GM18951 (cell line): Measurements from ENCODE around the gene IFIT2.
"Not testable (repeated sequence)": the region's sequence is repeated elsewhere in the genome, so short reads cannot be mapped to it uniquely, and the experiment has no call there.

ENCODE experiments used
- POLR2A ChIP-seq: IDR thresholded peaks from 4 replicates; pipeline ENCODE4 v1.6.1; 2011; ENCODE audit warnings: mild to moderate bottlenecking; ENCODE audit not compliant: insufficient read length, insufficient read depth; ENCODE audit errors: extremely low read depth
- in situ Hi-C: fragments of 300-500 bp; cut with MboI; formaldehyde crosslinking; loops from one replicate; pipeline ENCODE4 v1.12.0; 2022; ENCODE audit warnings: low sequenced_read_pairs, mixed read lengths, inconsistent platforms; ENCODE audit not compliant: unreplicated experiment

The IFIT2 gene

GRCh38 chr10:89308736-89309135, 6.9 kb downstream of the IFIT2 start:
- no peak for TF ChIP-seq POLR2A
- in situ Hi-C loops, result no loop called here

DNA sequence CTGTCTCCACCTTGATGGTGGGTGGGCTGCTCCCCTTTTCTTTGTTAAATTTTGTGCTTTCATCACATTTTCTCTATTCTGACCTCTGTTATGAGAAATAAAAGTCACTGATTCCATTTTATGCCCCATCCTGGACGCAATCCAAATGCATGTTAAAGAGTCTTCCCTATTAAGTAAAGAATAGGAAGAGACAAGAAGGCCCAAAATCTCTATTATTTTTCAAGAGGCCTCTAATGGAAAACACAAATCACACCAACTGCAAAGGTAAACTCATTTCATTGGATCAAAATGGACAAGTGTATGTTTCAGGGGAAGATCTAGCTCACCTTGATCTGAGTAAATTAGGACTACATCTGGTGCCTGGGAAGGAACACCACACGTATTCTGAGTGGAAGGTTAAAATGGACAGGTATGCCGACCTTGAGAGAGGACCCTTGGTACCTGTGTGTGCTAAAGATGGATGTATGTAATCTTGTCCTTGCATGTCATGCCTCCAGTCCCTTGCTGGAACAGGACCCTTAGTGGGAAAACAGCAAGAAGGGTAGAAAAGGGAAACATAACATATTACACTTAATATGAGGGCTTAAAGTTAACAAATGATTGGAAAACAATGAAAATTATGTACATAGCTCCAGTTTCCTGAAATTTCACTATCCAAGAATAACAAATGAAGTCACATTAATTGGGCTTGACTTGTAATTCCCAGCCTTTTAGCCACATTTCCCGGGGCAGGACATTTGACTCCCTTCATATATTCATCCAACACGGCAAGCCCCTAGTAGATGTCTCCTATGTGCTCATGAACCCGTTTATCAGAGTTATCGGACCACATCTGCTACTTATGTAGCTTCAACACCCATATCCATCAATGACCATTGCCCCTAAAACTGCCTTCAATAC, 7.6 kb downstream of the IFIT2 start:
- in situ Hi-C loops, result no loop called here
- TF ChIP-seq POLR2A, result no peak

DNA sequence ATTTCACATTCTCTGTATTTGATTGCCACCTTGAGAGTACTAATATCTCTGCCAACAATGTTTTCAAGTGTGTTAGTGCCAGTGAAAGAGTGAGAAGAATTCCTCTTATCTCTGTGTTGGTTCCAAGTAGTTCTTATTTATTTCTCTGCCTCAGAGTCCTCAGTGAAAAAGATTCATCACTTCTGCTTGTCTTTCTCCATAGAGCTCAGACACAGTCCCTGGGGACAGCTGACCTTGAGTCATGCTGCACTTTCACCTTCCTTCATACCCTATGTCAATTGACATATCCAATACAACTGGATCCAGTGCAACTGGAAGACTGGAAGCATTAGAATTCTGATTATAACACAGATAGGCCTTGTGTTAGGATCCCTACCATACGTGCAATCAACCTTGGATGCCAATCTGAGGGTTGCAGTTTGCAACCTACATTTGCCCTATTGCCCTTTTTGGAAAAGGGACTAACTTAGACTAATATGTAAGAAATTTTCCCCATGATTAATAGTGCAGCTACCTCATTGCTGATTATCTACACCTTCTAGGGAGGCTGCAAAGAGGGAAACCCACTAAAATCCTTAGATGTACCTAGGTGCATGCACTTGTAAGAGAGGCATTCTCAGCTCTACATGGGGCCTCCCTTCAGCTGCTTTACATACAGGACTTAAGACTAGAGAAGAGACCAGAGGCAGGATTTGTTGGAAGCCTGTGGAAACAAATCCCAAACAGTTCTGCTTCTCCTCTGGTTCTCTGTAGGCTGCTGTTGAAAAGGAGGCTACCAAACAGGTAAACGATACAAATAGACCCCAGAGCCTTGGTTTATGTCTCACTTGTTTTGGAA, 8.4 kb downstream of the IFIT2 start:
- in situ Hi-C loops, result no loop called here
- no peak for TF ChIP-seq POLR2A

GRCh38 chr10:89312973-89313372, 11.1 kb downstream of the IFIT2 start:
- no peak for TF ChIP-seq POLR2A
- in situ Hi-C loops, result no loop called here

DNA sequence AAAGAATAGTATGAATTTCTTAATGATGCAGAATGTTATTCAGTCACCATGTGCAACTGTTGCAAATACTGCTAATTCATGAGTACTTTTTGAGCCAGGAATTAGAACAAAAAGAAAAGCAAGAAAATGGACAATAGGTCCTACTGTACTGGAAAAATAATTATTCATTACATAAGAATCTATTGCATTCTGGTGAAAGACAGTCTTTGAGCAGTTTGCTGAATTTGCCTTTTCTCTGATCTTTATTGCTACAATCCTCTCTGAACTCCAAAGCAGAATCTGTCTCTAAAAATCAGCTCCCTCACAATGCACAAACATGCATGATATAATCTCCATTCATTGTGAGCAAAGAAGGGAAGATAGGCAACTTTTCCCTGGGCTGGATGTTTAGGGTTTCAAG, 12.8 kb downstream of the IFIT2 start:
- no peak for TF ChIP-seq POLR2A
- in situ Hi-C loops, result no loop called here

DNA sequence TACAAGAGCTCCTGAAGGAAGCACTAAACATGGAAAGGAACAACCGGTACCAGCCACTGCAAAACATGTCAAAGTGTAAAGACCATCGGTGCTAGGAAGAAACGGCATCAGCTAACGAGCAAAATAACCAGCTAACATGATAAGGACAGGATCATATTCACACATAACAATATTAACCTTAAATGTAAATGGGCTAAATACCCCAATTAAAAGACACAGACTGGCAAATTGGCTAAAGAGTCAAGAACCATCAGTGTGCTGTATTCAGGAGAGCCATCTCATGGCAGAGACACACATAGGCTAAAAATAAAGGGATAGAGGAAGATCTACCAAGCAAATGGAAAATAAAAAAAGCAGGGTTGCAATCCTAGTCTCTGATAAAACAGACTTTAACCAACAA, 16.2 kb downstream of the IFIT2 start:
- in situ Hi-C loops, result not testable (repeated sequence)

DNA sequence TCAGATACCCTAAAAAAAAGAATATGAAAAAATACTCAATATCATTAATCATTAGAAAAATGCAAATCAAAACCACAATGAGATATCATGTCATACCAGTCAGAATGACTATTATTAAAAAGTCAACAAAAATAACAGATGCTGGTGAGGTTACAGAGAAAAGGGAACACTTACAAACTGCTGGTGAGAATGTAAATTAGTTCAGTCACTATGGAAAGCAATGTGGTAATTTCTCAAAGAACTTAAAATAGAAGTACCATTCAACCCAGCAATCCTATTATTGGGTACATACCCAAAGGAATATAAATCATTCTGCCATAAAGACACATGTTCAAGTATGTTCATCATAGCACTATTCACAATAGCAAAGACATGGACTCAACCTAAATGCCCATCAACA, 23.2 kb downstream of the IFIT2 start:
- in situ Hi-C loops, result not testable (repeated sequence)

DNA sequence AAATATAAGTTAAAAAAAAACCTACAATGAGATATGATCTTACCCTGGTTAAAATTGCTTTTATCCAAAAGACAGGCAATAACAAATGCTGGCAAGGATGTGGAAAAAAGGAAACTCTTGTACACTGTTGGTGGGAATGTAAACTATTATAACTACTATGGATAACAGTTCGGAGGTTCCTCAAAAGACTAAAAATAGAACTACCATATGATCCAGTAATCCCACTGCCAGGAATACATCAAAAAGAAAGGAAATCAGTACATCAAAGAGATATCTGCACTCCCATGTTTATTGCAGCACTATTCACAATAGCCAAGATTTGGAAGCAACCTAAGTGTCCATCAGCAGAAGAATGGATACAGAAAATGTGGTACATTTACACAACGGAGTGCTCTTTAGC, 24.0 kb downstream of the IFIT2 start:
- in situ Hi-C loops, result not testable (repeated sequence)

DNA sequence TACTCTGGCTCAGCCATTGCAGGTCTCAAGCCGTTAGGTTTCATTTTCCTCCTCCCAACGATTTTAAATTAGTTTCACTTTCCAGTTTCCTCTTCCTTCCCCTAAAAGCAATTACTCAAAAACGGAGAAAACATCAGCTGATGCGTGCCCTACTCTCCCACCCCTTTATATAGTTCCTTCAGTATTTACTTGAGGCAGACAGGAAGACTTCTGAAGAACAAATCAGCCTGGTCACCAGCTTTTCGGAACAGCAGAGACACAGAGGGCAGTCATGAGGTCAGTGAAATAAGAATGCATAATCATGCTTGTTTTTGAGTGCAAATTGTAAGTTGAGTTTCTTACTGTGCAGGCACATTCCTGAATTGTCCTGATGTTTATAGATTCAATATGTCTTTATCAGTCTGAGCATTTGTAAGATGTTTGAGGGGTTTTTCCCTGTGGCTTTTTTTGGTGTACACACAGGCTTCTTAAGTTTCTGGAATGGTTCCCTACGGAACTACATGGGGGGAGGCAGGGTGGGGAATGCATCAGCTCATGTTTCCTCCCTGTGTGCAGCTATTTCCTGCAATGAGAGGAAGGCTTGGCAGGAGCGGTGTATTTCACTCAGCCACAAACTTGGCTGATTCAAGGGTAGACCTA, 26.1 kb downstream of the IFIT2 start, which contains the start of gene IFIT3:
TSS of gene IFIT3 (plus strand) at position 195 of the 639 bp plus-strand sequence. CDS start at position 272, 77 bp downstream.
- peak; percentile 55 for TF ChIP-seq POLR2A
- in situ Hi-C loops, result no loop called here

DNA sequence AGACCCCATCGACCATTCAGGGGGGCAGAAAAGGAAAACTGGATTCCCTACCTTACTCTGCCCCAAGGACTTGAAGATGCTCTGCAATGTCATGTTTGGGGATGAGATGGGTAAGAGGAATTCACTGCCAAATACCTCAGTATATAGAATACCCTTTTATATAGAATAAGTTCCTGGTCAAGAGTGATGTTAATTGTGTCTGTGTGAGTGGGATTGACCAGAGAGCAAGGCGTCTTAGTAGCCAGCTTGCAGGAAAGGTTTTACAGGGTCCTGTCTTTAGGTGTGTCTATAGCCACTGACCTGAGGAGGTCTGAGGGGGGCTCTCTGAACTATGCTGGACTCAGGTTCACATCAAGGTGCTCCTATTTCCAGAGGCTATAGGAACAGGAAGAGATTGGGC, 27.3 kb downstream of the IFIT2 start:
- no peak for TF ChIP-seq POLR2A
- in situ Hi-C loops, result no loop called here

DNA sequence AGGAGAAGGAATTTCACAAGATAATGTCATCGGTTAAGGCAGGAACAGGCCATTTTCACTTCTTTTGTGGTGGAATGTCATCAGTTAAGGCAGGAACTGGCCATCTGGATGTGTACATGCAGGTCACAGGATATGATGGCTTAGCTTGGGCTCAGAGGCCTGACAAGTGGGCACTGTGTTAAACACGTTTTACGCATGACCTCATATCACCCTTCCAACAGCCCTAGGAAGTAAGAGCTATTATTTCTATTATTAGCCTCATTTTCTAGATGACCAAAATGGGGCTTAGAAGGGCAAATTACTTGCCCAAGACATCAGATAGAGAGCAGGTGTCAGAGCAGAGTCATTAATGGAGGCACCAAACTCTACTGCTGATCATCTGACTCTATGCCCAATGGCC, 28.2 kb downstream of the IFIT2 start:
- in situ Hi-C loops, result not testable (repeated sequence)

DNA sequence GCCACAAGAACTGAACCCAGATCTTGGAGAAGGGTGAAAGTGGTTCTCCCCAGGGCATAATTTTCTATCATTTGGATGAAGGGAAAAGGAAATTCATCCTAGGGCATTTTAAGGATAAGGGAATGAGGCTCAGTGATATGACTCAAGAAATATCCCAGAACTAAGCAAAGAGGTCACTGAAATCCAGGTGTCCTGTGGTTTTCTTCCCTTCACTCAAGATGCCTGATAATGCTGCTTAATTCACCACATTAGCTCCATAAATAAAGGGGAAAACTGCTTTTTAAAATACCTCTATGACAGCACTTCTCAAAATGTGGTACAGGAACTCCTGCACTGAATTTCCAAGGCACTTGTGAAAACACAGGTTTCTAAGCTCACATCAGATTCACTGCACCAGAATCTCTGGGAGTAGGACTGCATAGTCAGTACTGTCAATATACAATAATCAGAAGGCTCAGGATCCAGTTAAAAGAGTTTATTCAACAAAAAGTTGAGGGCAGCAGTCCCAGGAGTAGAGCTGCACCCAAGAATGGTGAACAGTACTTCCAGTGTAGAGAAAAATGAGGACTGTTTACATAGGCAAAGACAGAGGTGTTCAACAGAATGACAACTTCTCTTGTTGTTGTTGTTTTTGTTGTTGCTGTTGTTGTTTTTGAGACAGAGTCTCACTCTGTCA, 28.8 kb downstream of the IFIT2 start:
- no peak for TF ChIP-seq POLR2A
- in situ Hi-C loops, result no loop called here

DNA sequence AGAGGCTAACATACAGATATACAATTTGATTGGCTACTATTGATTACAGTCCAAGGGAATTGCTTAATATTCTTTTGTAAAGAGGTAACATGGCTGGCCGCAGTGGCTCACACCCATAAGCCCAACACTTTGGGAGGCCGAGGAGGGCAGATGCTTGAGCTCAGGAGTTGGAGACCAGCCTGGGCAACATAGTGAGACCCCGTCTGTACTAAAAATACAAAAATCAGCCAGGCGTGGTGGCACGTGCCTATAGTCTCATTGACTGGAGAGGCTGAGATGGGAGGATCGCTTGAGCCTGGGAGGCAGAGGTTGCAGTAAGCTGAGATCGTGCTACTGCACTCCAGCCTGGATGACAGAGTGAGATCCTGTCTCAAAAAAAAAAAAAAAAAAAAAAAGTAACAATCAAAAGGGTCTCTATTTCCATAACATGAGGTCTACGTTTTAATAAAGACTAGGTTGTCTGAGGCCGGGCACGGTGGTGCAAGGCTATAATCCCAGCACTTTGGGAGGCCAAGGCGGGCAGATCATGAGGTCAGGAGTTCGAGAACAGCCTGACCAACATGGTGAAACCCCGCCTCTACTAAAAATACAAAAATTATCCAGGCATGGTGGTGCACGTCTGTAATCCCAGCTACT, 29.8 kb downstream of the IFIT2 start:
- in situ Hi-C loops, result not testable (repeated sequence)

- in situ Hi-C loops, result no loop called here
- no peak for TF ChIP-seq POLR2A
Observed at GRCh38 chr10:89332123-89332633, 30.3 kb downstream of the IFIT2 start.
